GM21423 (cell line): ENCODE results near the gene ENPP6.

Source experiments
- ATAC-seq: cut with Tn5 transposase; IDR thresholded peaks from one replicate; pipeline ENCODE4 v1.9.1; 2021; ENCODE audit warnings: mild to moderate bottlenecking, moderate library complexity; ENCODE audit not compliant: unreplicated experiment

The ENPP6 gene

GRCh38 chr4:184217634-184218033 lies at the start of gene ENPP6:
TSS of gene ENPP6 (minus strand) at chr4:184217873. CDS start at chr4:184217819, 54 bp downstream.
- no peak for ATAC-seq

DNA sequence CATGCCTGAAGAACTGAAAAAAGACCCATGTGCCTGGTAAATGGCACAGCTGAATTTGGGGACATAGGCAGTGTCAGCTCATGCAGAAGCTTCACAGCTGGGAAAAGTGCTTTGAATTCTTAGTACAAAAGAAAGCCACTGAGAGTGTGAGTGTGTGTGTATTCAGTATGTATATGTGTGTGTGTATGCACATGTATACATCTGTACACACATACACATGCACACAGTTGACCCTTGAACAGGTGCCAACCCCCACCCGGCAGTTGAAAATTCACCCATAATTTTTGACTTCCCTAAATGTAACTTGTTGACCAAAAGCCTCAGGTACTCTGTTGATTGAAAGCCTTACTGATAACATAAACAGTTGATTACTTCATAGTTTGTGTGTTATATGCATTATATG lies 49.5 kb upstream of the ENPP6 start:
- no peak for ATAC-seq

- peak; percentile 17 for ATAC-seq
Measured at GRCh38 chr4:184265546-184266351, 48.1 kb upstream of the ENPP6 start.

- peak; percentile 23 for ATAC-seq
Measured at GRCh38 chr4:184263910-184264732, 46.4 kb upstream of the ENPP6 start.

DNA sequence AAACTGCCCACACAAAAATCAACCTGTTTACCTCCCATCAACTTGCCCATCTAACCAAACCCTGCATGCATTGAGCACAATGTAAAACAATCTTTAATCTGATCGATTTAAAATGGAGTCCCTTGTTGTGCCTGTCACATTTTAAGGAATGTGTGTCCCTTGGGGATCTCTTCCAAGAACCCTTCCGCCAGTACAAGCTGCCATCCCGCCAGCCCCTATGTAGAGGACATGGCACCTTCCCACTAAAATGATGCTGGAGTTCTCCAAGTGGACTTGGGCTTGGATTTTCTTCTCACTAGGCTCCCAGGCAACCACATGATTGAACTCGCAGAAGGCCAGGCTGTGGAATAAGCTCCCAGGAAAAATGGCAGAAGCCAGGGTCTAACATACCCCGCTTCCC lies 45.8 kb upstream of the ENPP6 start:
- no peak for ATAC-seq

DNA sequence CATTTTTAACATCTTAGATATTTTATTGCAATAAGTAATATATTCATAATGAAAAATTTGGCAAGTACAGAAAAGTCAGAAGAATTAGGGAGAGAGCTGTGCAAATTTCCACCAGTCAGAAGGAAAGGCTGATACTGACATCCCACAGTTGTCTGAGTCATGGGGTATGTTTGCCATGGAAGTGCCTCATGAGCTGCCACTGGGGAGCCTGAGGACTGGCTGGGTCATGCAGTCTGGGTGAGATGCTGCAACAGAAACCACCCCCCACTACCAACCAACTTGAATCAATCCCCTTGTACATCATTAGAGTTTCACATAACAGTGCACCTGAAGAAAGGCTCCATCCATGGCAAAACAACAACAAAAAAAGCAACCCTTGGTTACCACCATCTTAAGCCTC lies 45.2 kb upstream of the ENPP6 start:
- ATAC-seq = no peak

DNA sequence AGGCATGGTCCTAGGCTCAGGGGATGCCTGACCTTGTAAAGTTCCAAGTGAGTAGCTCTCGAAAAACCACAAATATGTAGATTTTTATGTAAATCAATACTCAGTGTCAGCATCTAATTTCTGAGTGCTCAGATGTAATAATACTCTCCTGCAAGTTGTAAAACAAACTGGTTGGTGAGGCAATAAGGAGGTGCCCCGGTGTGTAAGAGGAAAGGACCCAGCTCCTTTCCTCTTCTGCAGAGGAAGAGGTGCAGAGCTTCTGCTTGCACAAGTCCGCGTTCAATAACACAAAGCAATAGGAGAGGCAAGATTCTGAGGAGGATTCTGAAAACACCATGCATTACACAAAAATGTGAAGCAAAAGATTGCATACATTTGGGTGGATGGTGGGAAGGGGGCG lies 43.6 kb upstream of the ENPP6 start:
- ATAC-seq = no peak

GRCh38 chr4:184259866-184260265 lies 42.2 kb upstream of the ENPP6 start:
- no peak for ATAC-seq

- no peak for ATAC-seq
Measured at GRCh38 chr4:184259081-184259480, 41.4 kb upstream of the ENPP6 start.

DNA sequence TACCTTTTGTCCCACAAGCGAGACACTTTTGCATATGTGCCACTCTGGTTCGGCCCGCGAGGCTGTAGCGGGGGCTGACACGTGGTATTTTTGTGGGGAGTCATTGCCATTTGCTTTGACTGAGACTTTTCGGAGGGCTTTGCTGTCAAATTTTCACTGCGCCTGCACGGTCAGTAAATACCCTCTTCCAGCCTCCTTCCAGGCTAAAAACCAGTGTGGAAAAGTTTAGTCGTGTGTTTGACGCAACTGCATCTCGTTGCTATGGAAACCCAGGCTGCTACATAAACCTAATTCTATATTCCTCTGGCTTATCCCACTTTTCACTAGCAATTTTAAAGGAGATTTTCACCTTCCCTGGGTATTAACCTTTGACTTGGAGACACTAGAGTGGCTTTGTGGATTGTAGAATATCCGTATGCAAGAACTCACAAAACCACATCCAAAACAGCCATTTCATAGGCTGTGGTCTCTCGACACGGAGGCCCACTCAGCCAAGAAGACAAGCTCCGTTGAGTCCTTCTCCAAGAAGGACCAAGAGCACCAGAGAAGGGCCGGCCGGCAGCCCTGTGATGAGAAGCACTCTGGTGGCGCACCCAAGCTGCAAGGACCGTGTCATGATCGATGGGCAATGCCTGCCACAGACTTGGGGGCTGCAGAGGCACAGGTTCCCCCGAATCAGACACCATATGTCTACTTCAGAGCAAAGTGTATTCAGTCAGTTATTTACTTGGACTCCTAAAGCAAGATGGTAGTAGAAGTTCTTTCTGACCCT lies 38.4 kb upstream of the ENPP6 start:
- no peak for ATAC-seq

- no peak for ATAC-seq
Measured at GRCh38 chr4:184255361-184255760, 37.7 kb upstream of the ENPP6 start.

DNA sequence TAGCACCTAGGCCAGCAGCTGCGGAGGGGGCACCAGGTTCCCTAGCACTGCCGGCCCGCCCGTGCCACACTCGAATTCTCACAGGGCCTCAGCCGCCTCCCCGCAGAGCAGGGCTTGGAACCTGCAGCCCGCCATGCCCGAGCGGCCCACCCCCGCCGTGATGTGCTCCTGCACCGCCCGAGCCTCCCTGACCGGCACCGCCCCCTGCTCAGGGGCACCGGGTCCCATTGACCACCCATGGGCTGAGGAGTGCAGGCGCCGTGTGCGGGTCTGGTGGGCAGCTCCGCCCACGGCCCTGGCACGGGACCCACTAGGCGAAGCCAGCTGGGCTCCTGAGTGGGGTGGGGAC lies 35.4 kb upstream of the ENPP6 start:
- ATAC-seq = no peak

- ATAC-seq = no peak
Measured at GRCh38 chr4:184252136-184253071, 34.7 kb upstream of the ENPP6 start.

- no peak for ATAC-seq
Measured at GRCh38 chr4:184251670-184251980, 34.0 kb upstream of the ENPP6 start.

DNA sequence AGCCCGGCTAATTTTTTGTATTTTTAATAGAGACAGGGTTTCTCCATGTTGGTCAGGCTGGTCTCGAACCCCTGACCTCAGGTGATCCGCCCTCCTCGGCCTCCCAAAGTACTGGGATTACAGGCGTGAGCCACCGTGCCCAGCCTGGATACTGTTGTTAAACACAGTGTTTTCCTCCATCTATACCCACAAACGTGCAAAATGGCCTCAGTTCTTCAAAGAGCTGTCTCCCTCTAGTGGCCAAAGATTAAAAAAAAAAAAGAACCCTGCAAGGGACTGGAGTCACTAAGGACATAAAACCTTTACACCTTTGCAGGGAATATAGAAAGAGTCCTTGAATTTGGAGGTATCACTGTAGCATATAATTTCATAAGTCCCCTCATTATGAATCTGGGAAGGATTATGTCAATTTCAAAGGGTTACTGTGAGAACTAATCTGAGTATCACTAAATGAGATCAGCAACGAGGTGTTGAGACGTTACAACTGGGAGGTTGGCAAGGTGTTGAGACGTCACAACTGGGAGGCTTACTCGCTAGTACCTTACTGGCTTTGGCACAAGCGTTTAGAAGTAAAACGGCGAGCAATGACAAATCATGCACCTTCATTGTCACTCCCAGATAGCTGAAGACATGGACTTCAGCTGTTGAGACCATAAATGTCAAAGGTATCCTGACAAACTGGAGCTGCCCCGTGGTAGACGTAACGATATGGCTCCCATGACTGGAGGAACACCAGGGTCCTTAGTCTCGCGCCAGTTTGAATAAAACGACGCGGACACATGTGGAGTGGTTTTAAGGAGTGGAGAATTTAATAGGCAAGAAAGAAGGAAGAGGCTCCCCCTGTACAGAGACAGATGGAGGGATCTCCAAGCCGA lies 33.4 kb upstream of the ENPP6 start:
- ATAC-seq = peak; percentile 65

GRCh38 chr4:184248216-184248615 lies 30.5 kb upstream of the ENPP6 start:
- no peak for ATAC-seq

- no peak for ATAC-seq
Measured at GRCh38 chr4:184247421-184247820, 29.7 kb upstream of the ENPP6 start.

DNA sequence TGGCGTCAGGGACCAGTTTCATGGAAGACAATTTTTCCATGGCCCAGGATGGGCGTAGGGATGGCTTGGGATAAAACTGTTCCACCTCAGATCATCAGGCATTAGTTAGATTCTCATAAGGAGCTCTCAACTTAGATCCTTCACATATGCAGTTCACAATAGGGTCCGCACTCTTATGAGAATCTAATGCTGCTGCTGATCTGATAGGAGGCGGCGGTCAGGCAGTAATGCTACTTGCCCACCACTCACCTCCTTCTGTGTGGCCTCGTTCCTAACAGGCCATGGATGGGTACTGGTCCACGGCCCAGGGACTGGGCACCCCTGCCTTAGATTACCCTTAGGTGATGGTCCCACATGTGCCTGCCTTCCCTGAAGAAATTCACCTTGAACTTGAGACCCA lies 28.8 kb upstream of the ENPP6 start:
- no peak for ATAC-seq

DNA sequence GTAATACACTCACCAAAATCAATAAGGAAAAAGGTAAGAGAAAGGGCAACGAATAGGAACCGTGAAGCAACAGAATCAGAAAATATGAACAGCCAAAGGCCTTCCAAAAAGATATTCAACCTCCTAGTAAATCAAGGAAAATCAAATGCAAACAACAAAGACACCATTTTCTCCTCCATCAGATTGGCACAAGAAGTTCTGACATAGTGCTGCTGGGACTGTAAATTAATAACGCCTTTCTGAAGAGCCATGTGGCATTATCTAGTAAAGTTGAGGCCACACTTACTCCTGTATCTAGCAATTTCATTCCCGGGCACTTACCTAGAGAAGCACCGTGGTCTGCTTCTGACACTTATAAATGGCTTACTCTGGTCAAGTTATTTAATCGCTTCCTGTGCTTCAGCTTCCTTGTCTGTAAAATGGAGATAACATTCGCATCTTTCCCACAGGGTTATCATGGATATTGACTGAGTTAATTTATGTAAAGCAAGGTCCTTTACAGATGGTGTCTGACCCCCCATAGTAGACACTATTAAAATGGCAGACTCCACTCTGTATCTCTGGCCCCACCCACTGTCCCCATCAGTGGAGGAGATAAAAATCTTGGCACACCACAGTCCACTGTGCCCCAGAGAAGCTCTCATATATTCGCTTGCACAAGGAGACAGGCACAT lies 20.5 kb upstream of the ENPP6 start:
- ATAC-seq = no peak
